Choroid plexus epithelial cell (primary cell): ENCODE measurements around the gene APBA2.

Source experiments
- DNase-seq: peaks from one replicate; pipeline ENCODE4 v3.0.0-alpha.2; 2010; ENCODE audit warnings: low read depth
- H3K4me3 ChIP-seq: 2 replicates; pipeline ENCODE4 v1.5.1; 2011; ENCODE audit warnings: low read depth, mild to moderate bottlenecking, control low read depth, low read length, moderate library complexity
- TF ChIP-seq, protein P1 (sequence below): conservative IDR thresholded peaks from 2 replicates; pipeline ENCODE4 v1.5.1; 2011; ENCODE audit warnings: low read depth, mild to moderate bottlenecking, control low read depth, inconsistent platforms, low read length, moderate library complexity

APBA2 gene

DNA sequence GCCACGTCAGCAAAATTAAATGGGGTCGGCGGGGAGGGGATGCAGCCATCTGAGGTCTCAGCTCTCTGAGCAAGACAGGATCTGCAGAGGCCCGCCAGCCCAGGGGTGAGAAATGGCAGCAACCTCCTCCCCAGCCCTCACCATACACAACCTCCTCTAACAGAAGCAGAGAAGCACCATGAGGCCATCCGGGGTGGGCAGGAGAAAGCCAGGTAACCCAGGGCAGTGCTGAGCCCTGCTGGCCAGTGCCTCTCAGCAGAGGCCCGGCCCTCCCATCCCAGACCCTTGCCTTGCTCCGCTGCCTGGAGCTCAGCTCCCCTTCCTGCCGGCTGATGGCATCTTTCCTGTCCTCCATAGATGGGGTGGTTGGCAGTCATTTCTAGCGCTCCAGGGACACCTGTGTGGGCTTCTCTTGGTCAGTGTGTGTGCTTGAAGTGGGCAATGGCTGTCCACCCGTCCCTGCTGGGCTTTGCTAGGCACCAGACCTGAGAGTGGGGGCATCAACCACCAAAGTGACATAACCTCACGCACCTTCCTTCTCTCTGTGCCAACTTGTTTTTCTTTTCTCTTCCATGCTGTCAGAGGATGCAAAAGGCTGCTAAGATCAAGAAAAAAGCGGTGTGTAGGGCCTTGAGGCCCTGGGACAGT lies 208.0 kb downstream of the APBA2 start:
- DNase-seq = no peak
- TF ChIP-seq, protein P1, sequence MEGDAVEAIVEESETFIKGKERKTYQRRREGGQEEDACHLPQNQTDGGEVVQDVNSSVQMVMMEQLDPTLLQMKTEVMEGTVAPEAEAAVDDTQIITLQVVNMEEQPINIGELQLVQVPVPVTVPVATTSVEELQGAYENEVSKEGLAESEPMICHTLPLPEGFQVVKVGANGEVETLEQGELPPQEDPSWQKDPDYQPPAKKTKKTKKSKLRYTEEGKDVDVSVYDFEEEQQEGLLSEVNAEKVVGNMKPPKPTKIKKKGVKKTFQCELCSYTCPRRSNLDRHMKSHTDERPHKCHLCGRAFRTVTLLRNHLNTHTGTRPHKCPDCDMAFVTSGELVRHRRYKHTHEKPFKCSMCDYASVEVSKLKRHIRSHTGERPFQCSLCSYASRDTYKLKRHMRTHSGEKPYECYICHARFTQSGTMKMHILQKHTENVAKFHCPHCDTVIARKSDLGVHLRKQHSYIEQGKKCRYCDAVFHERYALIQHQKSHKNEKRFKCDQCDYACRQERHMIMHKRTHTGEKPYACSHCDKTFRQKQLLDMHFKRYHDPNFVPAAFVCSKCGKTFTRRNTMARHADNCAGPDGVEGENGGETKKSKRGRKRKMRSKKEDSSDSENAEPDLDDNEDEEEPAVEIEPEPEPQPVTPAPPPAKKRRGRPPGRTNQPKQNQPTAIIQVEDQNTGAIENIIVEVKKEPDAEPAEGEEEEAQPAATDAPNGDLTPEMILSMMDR = no peak
- no peak overlapping the region for H3K4me3 ChIP-seq

DNA sequence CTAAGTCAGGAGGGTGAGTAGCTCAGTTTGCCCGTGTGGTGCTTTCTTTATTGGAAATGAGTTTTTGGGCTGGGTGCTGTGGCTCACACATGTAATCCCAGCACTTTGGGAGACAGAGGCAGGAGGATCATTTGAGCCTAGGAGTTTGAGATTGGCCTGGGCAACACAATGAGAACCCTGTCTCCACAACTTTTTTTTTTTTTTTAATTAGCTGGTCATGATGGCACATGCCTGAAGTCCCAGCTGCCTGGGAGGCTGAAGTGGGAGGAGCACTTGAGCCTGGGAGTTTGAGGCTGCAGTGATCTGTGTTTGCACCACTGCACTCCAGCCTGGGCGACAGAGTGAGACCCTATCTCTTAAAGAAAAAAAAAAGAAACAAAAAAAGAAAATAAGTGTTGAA lies 208.9 kb downstream of the APBA2 start:
- H3K4me3 ChIP-seq = no peak overlapping the region
- TF ChIP-seq, protein P1 = no peak
- no peak for DNase-seq

DNA sequence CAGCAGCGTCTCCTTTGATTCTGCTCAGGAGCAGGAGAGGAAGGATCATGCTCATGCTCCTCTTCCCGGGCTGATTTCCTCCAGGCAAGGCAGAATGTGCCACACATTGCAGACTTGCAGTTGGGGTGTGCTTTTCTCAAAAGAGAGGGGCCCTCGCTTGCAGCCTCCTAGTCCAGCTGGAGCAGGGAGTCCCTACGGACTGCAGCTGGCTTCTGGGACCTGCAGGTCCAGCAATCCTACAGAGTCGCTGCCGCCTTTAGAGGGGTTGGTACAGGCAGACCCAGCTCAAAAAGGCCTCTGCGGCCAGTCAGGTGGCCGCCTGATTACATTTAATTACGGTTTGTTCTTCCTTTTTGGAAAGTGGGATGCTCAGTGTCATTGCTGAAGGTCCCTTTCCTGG lies 210.0 kb downstream of the APBA2 start:
- no peak overlapping the region for H3K4me3 ChIP-seq
- DNase-seq = no peak
- TF ChIP-seq, protein P1 = no peak

DNA sequence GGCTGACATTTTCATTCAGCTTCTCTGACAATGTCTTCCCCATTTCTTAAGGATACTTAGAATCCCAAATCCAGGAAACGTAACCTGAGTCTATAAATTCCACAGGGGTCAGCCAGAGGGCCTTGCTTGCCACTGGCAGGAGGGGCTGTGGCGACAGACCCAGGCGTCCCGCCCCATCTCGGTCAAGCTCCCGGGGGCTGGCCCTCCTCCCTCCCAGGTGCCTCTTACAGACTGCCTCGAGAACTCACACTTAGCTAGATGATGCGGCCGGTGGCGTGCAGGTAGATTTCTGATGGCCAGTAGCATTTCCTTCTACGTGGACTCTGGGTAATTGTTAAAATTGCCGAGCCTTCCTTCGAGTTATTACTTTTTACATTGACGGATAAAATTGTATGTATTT lies 211.4 kb downstream of the APBA2 start:
- TF ChIP-seq, protein P1 = no peak
- H3K4me3 ChIP-seq = no peak overlapping the region
- no peak for DNase-seq

DNA sequence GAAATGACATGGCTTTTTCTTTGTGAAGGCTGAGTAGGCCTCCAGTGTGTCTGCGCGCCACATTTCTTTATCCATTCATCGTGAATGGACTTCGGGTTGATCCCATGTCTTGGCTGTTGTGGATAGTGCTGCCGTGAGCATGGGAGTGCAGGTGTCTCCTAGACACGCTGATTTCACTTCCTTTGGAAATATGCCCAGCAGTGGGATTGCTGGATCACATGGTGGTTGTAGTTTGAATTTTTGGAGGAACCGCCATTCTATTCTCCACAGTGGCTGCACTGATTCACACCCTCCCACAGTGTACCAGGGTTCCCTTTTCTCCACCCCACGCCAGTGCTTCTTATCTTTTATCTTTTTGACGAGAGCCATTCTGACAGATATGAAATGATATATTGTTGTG lies 212.2 kb downstream of the APBA2 start:
- DNase-seq = no peak
- TF ChIP-seq, protein P1 = no peak
- no peak overlapping the region for H3K4me3 ChIP-seq

DNA sequence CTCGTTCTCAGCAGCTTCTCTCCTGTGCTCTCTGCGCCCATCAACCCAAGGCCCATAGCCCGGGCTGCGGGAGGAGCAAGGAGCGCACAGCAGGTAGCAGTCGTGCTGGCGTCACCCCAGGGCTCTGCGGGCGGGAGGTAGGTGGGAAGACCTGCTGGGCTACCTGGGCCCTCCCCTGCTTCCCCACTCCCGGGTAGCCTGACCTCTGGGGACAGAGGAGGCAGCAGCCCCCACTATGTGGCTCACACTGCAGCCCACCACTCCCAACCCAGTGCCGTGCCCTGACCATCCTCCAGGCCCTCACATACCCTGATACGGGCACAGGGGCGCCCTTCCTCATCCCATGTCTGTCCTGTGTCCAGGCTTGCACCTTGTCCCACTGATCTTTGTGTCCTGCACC lies 212.9 kb downstream of the APBA2 start:
- TF ChIP-seq, protein P1 = no peak
- DNase-seq = no peak
- no peak overlapping the region for H3K4me3 ChIP-seq

DNA sequence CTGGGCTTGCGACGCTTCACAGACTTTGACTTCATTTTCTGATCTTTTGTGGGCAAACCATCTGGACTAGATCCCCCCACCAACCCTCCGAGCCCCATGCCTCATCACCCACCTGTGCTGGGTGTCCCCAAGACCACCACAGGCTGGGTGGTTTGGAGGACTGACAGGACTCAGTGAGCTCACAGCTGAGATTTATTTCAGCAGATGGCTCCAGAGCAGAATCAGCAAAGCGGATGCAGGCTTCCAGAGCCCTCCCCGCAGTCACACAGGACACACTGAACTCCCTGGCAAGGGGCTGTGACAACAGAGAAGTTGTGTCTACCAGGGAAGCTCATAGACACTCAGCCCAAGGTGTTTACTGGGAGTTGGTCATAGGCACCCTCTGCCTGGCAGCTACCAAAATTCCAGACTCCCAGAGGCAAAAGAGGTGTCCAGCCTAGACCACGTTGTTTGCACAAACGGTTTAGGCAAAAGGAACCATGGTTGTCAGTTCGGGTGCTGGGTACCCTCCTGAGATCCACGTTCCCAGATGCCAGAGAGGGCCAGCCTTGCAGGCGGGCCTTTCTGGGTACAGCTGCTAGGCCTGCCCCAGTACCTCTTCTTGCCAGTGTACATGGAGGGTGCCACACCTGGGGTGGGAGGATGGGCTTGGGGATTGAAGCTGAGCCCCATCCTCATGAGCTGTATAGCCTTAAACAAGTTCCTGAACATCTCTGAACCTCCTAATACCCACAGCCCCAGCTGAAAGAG lies 213.5 kb downstream of the APBA2 start:
- H3K4me3 ChIP-seq = no peak overlapping the region
- DNase-seq = no peak
- TF ChIP-seq, protein P1 = no peak
